ENCODE measurements around the gene ASAP3.
"Not testable (repeated sequence)": the region's sequence is repeated elsewhere in the genome, so short reads cannot be mapped to it uniquely, and the experiment has no call there.

Gene ASAP3

DNA sequence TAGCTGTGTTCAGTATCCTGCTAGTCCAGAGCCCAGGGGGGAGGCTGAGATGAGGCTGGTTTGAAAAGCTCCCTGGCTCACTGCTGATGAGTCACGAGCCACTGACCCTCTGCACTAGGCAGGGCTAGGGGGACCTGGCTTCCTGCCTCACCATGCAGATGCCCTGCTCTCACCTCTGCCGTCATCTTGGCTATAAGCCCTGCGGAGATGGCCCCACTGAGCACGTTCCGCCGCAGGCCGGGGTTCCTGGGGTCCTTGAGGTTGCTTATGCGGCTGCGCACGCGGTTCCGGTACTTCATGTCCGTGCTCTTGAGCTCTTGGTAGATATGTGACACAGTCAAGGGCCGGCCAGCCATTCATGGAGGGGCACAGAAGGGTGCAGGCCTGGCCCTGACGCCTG lies 90.3 kb downstream of the ASAP3 start:
- no peak for DNase-seq

DNA sequence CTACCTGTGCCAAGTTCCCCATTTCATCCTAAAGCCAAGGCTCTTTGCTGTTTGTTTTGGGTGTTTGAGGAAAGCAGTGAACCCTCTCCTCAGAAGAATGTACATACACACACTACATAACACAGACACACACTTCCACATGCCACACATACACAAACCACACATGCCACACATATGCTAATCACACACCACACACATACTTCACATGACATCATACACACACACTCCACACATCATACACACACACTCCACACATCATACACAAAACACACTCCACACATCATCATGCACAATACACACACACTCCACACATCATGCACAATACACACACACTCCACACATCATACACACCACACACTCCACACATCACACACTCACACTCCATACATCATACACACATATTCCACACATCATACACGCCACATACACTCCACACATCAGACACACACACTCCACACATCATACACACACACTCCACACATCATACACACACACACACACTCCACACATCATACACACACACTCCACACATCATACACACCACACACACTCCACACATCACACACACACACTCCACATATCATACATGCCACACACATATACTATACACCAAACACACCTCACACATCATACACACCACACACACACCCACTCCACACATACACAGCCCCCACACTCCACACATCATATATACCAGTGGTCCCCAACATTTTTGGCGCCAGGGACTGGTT lies 91.7 kb downstream of the ASAP3 start:
- no peak for DNase-seq

DNA sequence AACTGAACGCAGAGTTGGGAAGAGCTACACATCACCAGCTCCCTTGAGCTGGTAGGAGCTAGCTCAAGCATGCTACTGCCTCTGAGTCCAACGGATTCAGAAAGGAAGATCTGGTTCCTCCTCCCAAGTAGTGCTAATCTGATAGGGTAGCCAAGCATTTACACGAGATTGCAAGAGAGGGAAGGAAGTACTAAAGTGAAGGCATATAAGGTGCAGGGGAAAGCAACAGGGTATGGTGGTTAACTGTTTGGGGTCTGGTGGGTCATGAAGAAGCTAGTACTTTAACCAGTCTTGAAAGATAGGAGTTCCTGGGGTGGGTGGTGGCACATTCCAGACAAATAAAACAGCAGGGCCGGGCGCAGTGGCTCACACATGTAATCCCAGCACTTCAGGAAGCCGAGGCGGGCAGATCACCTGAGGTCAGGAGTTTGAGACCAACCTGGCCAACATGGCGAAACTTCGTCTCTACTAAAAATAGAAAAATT lies 94.1 kb downstream of the ASAP3 start:
- no peak for DNase-seq

DNA sequence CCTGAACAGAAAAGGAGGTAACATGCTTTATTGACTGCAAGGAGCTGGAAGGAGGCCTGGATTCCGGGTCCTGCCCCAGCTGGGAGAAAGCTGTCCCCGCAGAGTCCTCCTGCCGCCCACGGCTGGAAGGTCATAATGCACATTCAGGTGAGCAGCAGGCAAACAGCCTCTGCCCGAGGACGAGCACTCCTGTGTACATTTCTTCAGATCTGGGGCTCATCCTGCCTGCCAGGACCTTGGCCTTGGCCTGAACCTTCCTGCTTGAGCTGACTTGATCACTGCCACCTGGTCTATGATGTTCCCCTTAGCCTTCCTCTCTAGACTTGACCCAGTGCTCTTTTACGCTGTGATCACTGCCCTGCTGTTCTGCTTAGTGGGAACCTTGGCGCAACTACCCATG lies 96.5 kb downstream of the ASAP3 start:
- no peak for DNase-seq

GRCh38 chr1:23385119-23385621 lies 98.8 kb downstream of the ASAP3 start:
- DNase-seq, result no peak

GRCh38 chr1:23384312-23385058 lies 99.5 kb downstream of the ASAP3 start:
- no peak for DNase-seq

GRCh38 chr1:23383577-23384311 lies 100.2 kb downstream of the ASAP3 start:
- no peak for DNase-seq

GRCh38 chr1:23381233-23381885 lies 102.6 kb downstream of the ASAP3 start:
- DNase-seq, result no peak

DNA sequence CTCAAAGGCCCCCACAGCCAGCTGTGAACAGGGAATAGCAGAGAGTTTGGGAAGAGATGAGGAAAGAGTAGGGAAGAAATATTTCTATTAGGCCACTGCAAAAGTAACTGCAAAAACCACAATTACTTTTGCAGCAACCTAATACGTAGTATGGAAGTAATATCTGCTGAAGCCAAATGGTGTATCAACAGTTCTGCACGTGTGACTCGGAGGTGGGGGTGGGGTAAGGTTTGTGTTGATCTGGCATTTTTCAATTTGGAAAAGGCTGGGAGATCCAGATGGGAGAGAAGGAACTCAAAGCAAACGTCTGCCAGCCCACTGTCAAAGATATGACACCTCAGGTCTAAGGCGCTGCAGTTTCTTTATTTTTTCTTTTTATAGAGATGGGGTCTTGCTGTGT lies 103.3 kb downstream of the ASAP3 start:
- DNase-seq, result no peak

GRCh38 chr1:23380236-23380635 lies 103.7 kb downstream of the ASAP3 start:
- DNase-seq, result not testable (repeated sequence)

Measured in activated CD8-positive, alpha-beta memory T cell treated with anti-CD3 and anti-CD28 coated beads for 24 hours (primary cell).